ENCODE measurements around the gene THRSP.
A peak's percentile ranks its signal among the peaks of the same experiment; 100 is the strongest.

Gene THRSP

GRCh38 chr11:78020246-78020645, 43.4 kb upstream of the THRSP start:
- 33% methylated on average over 3 of the region's 3 CpGs for WGBS
- H2AK5ac ChIP-seq (ENCODE audit: low read length, severe bottlenecking), result no peak overlapping the region

GRCh38 chr11:78021611-78022010, 42.0 kb upstream of the THRSP start:
- no peak overlapping the region for H2BK12ac ChIP-seq (ENCODE audit: low read length in 2 of 2)
- no peaks in the 10 kb centered on the region for H3K9me3 ChIP-seq (ENCODE audit: control insufficient read depth, low read length)
- no peak overlapping the region for H2AK5ac ChIP-seq (ENCODE audit: low read length, severe bottlenecking)
- no peak overlapping the region for H2BK120ac ChIP-seq (ENCODE audit: low read depth, low read length)
- H3K18ac ChIP-seq (ENCODE audit: low read depth in 1 of 2, low read length in 2 of 2), result no peak overlapping the region
- H2BK5ac ChIP-seq (ENCODE audit: low read depth, low read length, poor library complexity, severe bottlenecking), result no peak overlapping the region
- H3K23ac ChIP-seq (ENCODE audit: low read length in 2 of 2), result no peak overlapping the region
- H2AFZ ChIP-seq (ENCODE audit: low read depth, low read length), result no peak overlapping the region
- H3K27ac ChIP-seq (ENCODE audit: low read length, poor library complexity, severe bottlenecking), result no peak overlapping the region
- peaks cover 0 to 3% of the 10 kb centered on the region in 2 experiments for H3K27me3 ChIP-seq (ENCODE audit: control insufficient read depth in 1 of 2, insufficient read depth in 1 of 2, low read length in 2 of 2)
- no peak overlapping the region for H3K4me3 ChIP-seq (ENCODE audit: insufficient read depth in 1 of 2, low read depth in 1 of 2, low read length in 2 of 2)
- H4K91ac ChIP-seq (ENCODE audit: low read length), result no peak overlapping the region
- peaks cover 11% of the 10 kb centered on the region for H3K4me1 ChIP-seq (ENCODE audit: control insufficient read depth, insufficient read depth, low read depth, low read length)
- no peaks in the 10 kb centered on the region for H3K79me1 ChIP-seq (replicated peaks; ENCODE audit: low read length, poor library complexity, severe bottlenecking)
- no peak overlapping the region for H2BK15ac ChIP-seq (ENCODE audit: low read depth, poor library complexity, severe bottlenecking)
- H3K9ac ChIP-seq (ENCODE audit: low read length), result no peak overlapping the region
- no peak for DNase-seq
- H3K36me3 ChIP-seq (ENCODE audit: control insufficient read depth in 1 of 2, insufficient read depth in 2 of 2, low read depth in 1 of 2, low read length in 2 of 2), result peaks cover 0 to 4% of the 10 kb centered on the region in 2 experiments
- H3K14ac ChIP-seq (ENCODE audit: low read length in 2 of 2), result no peak overlapping the region
- WGBS, result 97% methylated on average over 6 of the region's 6 CpGs
- no peak overlapping the region for H3K4ac ChIP-seq (ENCODE audit: low read depth in 1 of 2, low read length in 2 of 2)
- no peak overlapping the region for H4K8ac ChIP-seq (ENCODE audit: low read length)
- no peak overlapping the region for H3K4me2 ChIP-seq (ENCODE audit: low read length, poor library complexity, severe bottlenecking)

More at GRCh38 chr11:78020246-78020645, 43.4 kb upstream of the THRSP start:
- no peak overlapping the region for H3K23ac ChIP-seq (ENCODE audit: low read length in 2 of 2)
- peaks cover 0 to 3% of the 10 kb centered on the region in 2 experiments for H3K27me3 ChIP-seq (ENCODE audit: control insufficient read depth in 1 of 2, insufficient read depth in 1 of 2, low read length in 2 of 2)
- peaks cover 0 to 7% of the 10 kb centered on the region in 2 experiments for H3K36me3 ChIP-seq (ENCODE audit: control insufficient read depth in 1 of 2, insufficient read depth in 2 of 2, low read depth in 1 of 2, low read length in 2 of 2)
- no peak overlapping the region for H3K4me2 ChIP-seq (ENCODE audit: low read length, poor library complexity, severe bottlenecking)
- no peak overlapping the region for H4K8ac ChIP-seq (ENCODE audit: low read length)
- no peak overlapping the region for H3K4ac ChIP-seq (ENCODE audit: low read depth in 1 of 2, low read length in 2 of 2)
- no peak overlapping the region for H3K4me3 ChIP-seq (ENCODE audit: insufficient read depth in 1 of 2, low read depth in 1 of 2, low read length in 2 of 2)
- H2BK12ac ChIP-seq (ENCODE audit: low read length in 2 of 2), result no peak overlapping the region
- no peak overlapping the region for H2BK120ac ChIP-seq (ENCODE audit: low read depth, low read length)
- no peaks in the 10 kb centered on the region for H3K79me1 ChIP-seq (replicated peaks; ENCODE audit: low read length, poor library complexity, severe bottlenecking)
- H4K91ac ChIP-seq (ENCODE audit: low read length), result no peak overlapping the region
- H3K14ac ChIP-seq (ENCODE audit: low read length in 2 of 2), result no peak overlapping the region
- no peaks in the 10 kb centered on the region for H3K9me3 ChIP-seq (ENCODE audit: control insufficient read depth, low read length)
- no peak overlapping the region for H2BK15ac ChIP-seq (ENCODE audit: low read depth, poor library complexity, severe bottlenecking)
- no peak overlapping the region for H3K18ac ChIP-seq (ENCODE audit: low read depth in 1 of 2, low read length in 2 of 2)
- H3K9ac ChIP-seq (ENCODE audit: low read length), result no peak overlapping the region
- no peak overlapping the region for H2BK5ac ChIP-seq (ENCODE audit: low read depth, low read length, poor library complexity, severe bottlenecking)
- no peak for DNase-seq
- H3K4me1 ChIP-seq (ENCODE audit: control insufficient read depth, insufficient read depth, low read depth, low read length), result peaks cover 11% of the 10 kb centered on the region
- no peak overlapping the region for H2AFZ ChIP-seq (ENCODE audit: low read depth, low read length)
- no peak overlapping the region for H3K27ac ChIP-seq (ENCODE audit: low read length, poor library complexity, severe bottlenecking)

- Histone ChIP-seq H3K4me2 (ENCODE audit: low read length, poor library complexity, severe bottlenecking) (peak within 1 kb of the TSS; percentile 94), H2BK12ac (ENCODE audit: low read length in 2 of 2) (peak within 1 kb of the TSS in 1 of 2 experiments; percentile 63), H4K91ac (ENCODE audit: low read length) (peak within 1 kb of the TSS; percentile 78), H2AK5ac (ENCODE audit: low read length, severe bottlenecking) (no peak within 1 kb of the TSS), H3K23ac (ENCODE audit: low read length in 2 of 2) (peak within 1 kb of the TSS in 1 of 2 experiments; percentile 60), H3K27me3 (ENCODE audit: control insufficient read depth in 1 of 2, insufficient read depth in 1 of 2, low read length in 2 of 2) (peaks cover 0 to 3% of the 10 kb centered on the region in 2 experiments), H3K9me3 (ENCODE audit: control insufficient read depth, low read length) (no peaks in the 10 kb centered on the region), H3K9ac (ENCODE audit: low read length) (peak within 1 kb of the TSS; percentile 70), H3K4ac (ENCODE audit: low read depth in 1 of 2, low read length in 2 of 2) (no peak within 1 kb of the TSS), H3K14ac (ENCODE audit: low read length in 2 of 2) (peak within 1 kb of the TSS in 1 of 2 experiments; percentile 92), H4K8ac (ENCODE audit: low read length) (peak within 1 kb of the TSS; percentile 59), H2BK120ac (ENCODE audit: low read depth, low read length) (no peak within 1 kb of the TSS), H2BK5ac (ENCODE audit: low read depth, low read length, poor library complexity, severe bottlenecking) (no peak within 1 kb of the TSS), H3K18ac (ENCODE audit: low read depth in 1 of 2, low read length in 2 of 2) (peak within 1 kb of the TSS; percentile 58 to 81), H2BK15ac (ENCODE audit: low read depth, poor library complexity, severe bottlenecking) (no peak within 1 kb of the TSS), H3K36me3 (ENCODE audit: control insufficient read depth in 1 of 2, insufficient read depth in 2 of 2, low read depth in 1 of 2, low read length in 2 of 2) (no peaks in the 10 kb centered on the region), H2AFZ (ENCODE audit: low read depth, low read length) (peak within 1 kb of the TSS; percentile 99), H3K4me1 (ENCODE audit: control insufficient read depth, insufficient read depth, low read depth, low read length) (peaks cover 11% of the 10 kb centered on the region), H3K27ac (ENCODE audit: low read length, poor library complexity, severe bottlenecking) (no peak within 1 kb of the TSS), H3K79me1 (replicated peaks; ENCODE audit: low read length, poor library complexity, severe bottlenecking) (no peaks in the 10 kb centered on the region), H3K4me3 (ENCODE audit: insufficient read depth in 1 of 2, low read depth in 1 of 2, low read length in 2 of 2) (peak within 1 kb of the TSS; percentile 69 to 79)
- WGBS, result 10% methylated on average over 36 of the region's 37 CpGs
- DNase-seq, result no peak
Measured at GRCh38 chr11:78022397-78023396, 41.0 kb upstream of the THRSP start, which contains the start of gene KCTD14. Gene KCTD14, minus strand, starts transcription at chr11:78023276. Its CDS starts 27 bp downstream, at chr11:78023249.

- no peak overlapping the region for H2BK15ac ChIP-seq (ENCODE audit: low read depth, poor library complexity, severe bottlenecking)
- H3K79me1 ChIP-seq (replicated peaks; ENCODE audit: low read length, poor library complexity, severe bottlenecking), result no peaks in the 10 kb centered on the region
- H4K91ac ChIP-seq (ENCODE audit: low read length), result no peak overlapping the region
- peak overlapping the region; percentile 94 for H3K4me2 ChIP-seq (ENCODE audit: low read length, poor library complexity, severe bottlenecking)
- no peak overlapping the region for H2AK5ac ChIP-seq (ENCODE audit: low read length, severe bottlenecking)
- H3K4ac ChIP-seq (ENCODE audit: low read depth in 1 of 2, low read length in 2 of 2), result no peak overlapping the region
- peak overlapping the region; percentile 70 for H3K9ac ChIP-seq (ENCODE audit: low read length)
- no peak overlapping the region for H3K14ac ChIP-seq (ENCODE audit: low read length in 2 of 2)
- no peak overlapping the region for H2BK5ac ChIP-seq (ENCODE audit: low read depth, low read length, poor library complexity, severe bottlenecking)
- 70% methylated on average over 5 of the region's 7 CpGs for WGBS
- no peak overlapping the region for H4K8ac ChIP-seq (ENCODE audit: low read length)
- no peak overlapping the region for H2BK12ac ChIP-seq (ENCODE audit: low read length in 2 of 2)
- no peak overlapping the region for H3K23ac ChIP-seq (ENCODE audit: low read length in 2 of 2)
- peak overlapping the region in 1 of 2 experiments; percentile 79 for H3K4me3 ChIP-seq (ENCODE audit: insufficient read depth in 1 of 2, low read depth in 1 of 2, low read length in 2 of 2)
- H3K27ac ChIP-seq (ENCODE audit: low read length, poor library complexity, severe bottlenecking), result no peak overlapping the region
- H2AFZ ChIP-seq (ENCODE audit: low read depth, low read length), result peak overlapping the region; percentile 99
- H3K36me3 ChIP-seq (ENCODE audit: control insufficient read depth in 1 of 2, insufficient read depth in 2 of 2, low read depth in 1 of 2, low read length in 2 of 2), result no peaks in the 10 kb centered on the region
- no peak overlapping the region for H2BK120ac ChIP-seq (ENCODE audit: low read depth, low read length)
- H3K18ac ChIP-seq (ENCODE audit: low read depth in 1 of 2, low read length in 2 of 2), result no peak overlapping the region
- no peaks in the 10 kb centered on the region for H3K9me3 ChIP-seq (ENCODE audit: control insufficient read depth, low read length)
- H3K4me1 ChIP-seq (ENCODE audit: control insufficient read depth, insufficient read depth, low read depth, low read length), result peaks cover 11% of the 10 kb centered on the region
- no peak for DNase-seq
- peaks cover 0 to 3% of the 10 kb centered on the region in 2 experiments for H3K27me3 ChIP-seq (ENCODE audit: control insufficient read depth in 1 of 2, insufficient read depth in 1 of 2, low read length in 2 of 2)
Measured at GRCh38 chr11:78023426-78023825, 40.2 kb upstream of the THRSP start.

All from mesenchymal stem cell (in vitro differentiated cells and primary cell).